Measurements from ENCODE around the gene PHF2.
"Not testable (repeated sequence)": the region's sequence is repeated elsewhere in the genome, so short reads cannot be mapped to it uniquely, and the experiment has no call there.

Gene PHF2

GRCh38 chr9:93669116-93669957, 93.0 kb downstream of the PHF2 start:
- no peak for DNase-seq (ENCODE audit: low read depth, low spot score)
- in situ Hi-C loops (cut with HindIII; ENCODE audit: low sequenced_read_pairs): no loop called here
- no peak overlapping the region for H3K4me3 ChIP-seq (ENCODE audit: low read depth, low read length)
- no peak for TF ChIP-seq CTCF (IDR thresholded peaks at IDR 0.05; ENCODE audit: low read depth, low read length)

GRCh38 chr9:93669958-93670207, 93.5 kb downstream of the PHF2 start:
- no peak for TF ChIP-seq CTCF (IDR thresholded peaks at IDR 0.05; ENCODE audit: low read depth, low read length)
- DNase-seq (ENCODE audit: low read depth, low spot score): no peak
- no peak overlapping the region for H3K4me3 ChIP-seq (ENCODE audit: low read depth, low read length)
- in situ Hi-C loops (cut with HindIII; ENCODE audit: low sequenced_read_pairs): no loop called here

- no peak for TF ChIP-seq CTCF (IDR thresholded peaks at IDR 0.05; ENCODE audit: low read depth, low read length)
- in situ Hi-C loops (cut with HindIII; ENCODE audit: low sequenced_read_pairs): no loop called here
- no peak for DNase-seq (ENCODE audit: low read depth, low spot score)
- no peak overlapping the region for H3K4me3 ChIP-seq (ENCODE audit: low read depth, low read length)
Measured at GRCh38 chr9:93670208-93671019, 94.0 kb downstream of the PHF2 start.

GRCh38 chr9:93671020-93671338, 94.6 kb downstream of the PHF2 start:
- TF ChIP-seq CTCF (IDR thresholded peaks at IDR 0.05; ENCODE audit: low read depth, low read length): no peak
- in situ Hi-C loops (cut with HindIII; ENCODE audit: low sequenced_read_pairs): no loop called here
- no peak overlapping the region for H3K4me3 ChIP-seq (ENCODE audit: low read depth, low read length)
- no peak for DNase-seq (ENCODE audit: low read depth, low spot score)

GRCh38 chr9:93672330-93673020, 96.1 kb downstream of the PHF2 start:
- DNase-seq (ENCODE audit: low read depth, low spot score); H3K4me3 ChIP-seq (ENCODE audit: low read depth, low read length); in situ Hi-C loops (cut with HindIII; ENCODE audit: low sequenced_read_pairs): not testable (repeated sequence)

GRCh38 chr9:93673021-93673838, 96.8 kb downstream of the PHF2 start:
- in situ Hi-C loops (cut with HindIII; ENCODE audit: low sequenced_read_pairs): no loop called here
- H3K4me3 ChIP-seq (ENCODE audit: low read depth, low read length): no peak overlapping the region
- no peak for TF ChIP-seq CTCF (IDR thresholded peaks at IDR 0.05; ENCODE audit: low read depth, low read length)
- DNase-seq (ENCODE audit: low read depth, low spot score): no peak
